PC-9 (cell line): ENCODE data around the gene CNPY4.

Experiments used
- EZH2 ChIP-seq: fragments of 200-600 bp; sonication (generic); IDR thresholded peaks from 2 replicates; pipeline ENCODE4 v1.8.0; 2017; ENCODE audit warnings: antibody characterized with exemption, low read depth
- TF ChIP-seq, protein P1 (sequence below): fragments of 200-600 bp; sonication (generic); conservative IDR thresholded peaks from 2 replicates; pipeline ENCODE4 v1.6.1; 2017; ENCODE audit warnings: mixed run types, antibody characterized with exemption, mild to moderate bottlenecking, moderate library complexity

DNA sequence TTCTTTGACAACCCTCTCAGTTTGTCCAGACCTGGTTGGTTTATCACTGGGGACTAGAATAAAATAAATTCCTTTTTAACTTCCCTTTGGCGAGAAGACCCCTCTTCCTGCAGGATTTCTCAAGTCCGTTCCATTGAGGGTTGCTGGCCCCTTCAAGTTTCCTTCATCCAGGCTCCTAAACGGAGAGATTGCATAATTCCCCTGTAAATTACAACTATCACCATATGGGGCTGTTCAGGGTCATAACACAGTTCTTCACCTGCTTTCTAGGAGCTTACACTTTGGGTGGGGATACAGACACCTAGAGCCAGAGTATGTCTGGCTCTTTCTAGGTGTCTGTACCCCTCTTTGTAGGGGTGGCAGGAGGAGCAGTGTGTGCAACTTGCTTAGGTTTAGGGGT lies 33.9 kb upstream of the CNPY4 start:
- no peak for TF ChIP-seq EZH2
- TF ChIP-seq, protein P1, sequence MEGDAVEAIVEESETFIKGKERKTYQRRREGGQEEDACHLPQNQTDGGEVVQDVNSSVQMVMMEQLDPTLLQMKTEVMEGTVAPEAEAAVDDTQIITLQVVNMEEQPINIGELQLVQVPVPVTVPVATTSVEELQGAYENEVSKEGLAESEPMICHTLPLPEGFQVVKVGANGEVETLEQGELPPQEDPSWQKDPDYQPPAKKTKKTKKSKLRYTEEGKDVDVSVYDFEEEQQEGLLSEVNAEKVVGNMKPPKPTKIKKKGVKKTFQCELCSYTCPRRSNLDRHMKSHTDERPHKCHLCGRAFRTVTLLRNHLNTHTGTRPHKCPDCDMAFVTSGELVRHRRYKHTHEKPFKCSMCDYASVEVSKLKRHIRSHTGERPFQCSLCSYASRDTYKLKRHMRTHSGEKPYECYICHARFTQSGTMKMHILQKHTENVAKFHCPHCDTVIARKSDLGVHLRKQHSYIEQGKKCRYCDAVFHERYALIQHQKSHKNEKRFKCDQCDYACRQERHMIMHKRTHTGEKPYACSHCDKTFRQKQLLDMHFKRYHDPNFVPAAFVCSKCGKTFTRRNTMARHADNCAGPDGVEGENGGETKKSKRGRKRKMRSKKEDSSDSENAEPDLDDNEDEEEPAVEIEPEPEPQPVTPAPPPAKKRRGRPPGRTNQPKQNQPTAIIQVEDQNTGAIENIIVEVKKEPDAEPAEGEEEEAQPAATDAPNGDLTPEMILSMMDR = no peak
